Stimulated activated CD8-positive, alpha-beta memory T cell treated with anti-CD3 and anti-CD28 coated beads, Interleukin-7, amount 100 ng/mL, for 1 hour (primary cell): ENCODE data around the gene GPR149.
"Not testable (repeated sequence)": the region's sequence is repeated elsewhere in the genome, so short reads cannot be mapped to it uniquely, and the experiment has no call there.

Source experiments
- DNase-seq, 2 donors: peaks; one replicate each; pipeline ENCODE4 v3.0.0-alpha.2; 2020; ENCODE audit warnings: low read depth in 2 of 2

GPR149 gene, protein sequence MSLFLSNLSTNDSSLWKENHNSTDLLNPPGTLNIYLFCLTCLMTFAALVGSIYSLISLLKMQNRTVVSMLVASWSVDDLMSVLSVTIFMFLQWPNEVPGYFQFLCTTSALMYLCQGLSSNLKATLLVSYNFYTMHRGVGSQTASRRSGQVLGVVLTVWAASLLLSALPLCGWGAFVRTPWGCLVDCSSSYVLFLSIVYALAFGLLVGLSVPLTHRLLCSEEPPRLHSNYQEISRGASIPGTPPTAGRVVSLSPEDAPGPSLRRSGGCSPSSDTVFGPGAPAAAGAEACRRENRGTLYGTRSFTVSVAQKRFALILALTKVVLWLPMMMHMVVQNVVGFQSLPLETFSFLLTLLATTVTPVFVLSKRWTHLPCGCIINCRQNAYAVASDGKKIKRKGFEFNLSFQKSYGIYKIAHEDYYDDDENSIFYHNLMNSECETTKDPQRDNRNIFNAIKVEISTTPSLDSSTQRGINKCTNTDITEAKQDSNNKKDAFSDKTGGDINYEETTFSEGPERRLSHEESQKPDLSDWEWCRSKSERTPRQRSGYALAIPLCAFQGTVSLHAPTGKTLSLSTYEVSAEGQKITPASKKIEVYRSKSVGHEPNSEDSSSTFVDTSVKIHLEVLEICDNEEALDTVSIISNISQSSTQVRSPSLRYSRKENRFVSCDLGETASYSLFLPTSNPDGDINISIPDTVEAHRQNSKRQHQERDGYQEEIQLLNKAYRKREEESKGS

DNA sequence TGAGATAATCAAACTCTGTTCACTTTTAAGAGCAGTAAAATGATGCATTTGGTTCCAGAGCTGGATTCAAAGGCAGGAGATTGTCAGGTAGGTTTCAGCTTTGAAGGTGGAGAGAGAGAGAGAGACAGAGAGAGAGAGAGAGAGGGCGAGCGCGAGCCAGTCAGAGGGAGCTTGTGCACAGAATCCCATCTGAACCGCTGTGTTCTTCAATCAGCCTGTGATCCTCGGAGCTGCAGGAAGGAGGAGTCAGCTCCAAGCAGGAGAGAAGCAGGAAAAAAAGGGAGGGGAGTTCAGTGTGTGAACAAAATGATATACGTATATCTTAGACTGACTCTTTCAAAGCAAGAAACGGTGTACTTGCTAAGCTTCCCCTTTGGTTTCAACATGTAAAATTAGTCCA lies at the start of gene GPR149:
Gene GPR149, minus strand, starts transcription at position 177 of the 400 bp plus-strand sequence. CDS start 575 bp downstream, outside the sequence.
- no peak for DNase-seq

DNA sequence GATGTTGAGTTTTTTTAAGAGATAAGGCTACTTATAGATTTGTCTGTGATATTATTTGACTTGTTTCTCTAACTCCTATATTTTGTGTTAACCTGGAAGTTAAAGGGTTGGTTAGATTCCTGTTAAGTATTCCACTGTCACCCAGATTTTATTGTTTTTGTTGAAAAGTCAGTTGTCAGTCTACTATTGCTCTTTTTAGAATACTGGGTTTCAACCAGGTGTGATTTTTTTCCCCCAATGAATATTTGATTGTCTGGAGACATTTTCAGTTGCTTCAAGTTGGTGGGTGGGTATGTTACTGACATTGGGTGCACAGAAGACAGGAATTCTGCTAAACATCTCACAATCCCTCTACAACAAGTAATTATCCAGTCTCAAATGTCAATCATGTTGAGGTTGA lies 43.8 kb upstream of the GPR149 start:
- DNase-seq: no peak

DNA sequence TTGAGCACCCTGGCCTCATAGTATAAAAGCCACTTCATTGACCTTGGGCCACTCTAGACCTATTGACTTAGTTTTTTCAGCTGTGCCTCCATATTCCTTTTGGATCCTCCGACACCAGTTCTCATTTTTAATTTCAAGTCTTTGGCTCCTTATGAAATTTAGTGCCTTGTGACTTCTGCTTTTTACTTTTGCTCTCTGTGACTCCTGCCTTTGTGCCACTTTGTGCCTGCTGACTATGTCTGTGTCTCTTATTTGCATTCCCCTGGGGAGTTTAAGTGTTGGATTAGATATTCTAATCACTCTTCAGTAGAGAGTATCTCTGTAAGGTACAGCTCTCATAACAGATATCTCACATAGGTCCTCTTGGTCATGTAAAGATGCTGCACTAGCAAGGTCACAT lies 39.6 kb upstream of the GPR149 start:
- DNase-seq: no peak

DNA sequence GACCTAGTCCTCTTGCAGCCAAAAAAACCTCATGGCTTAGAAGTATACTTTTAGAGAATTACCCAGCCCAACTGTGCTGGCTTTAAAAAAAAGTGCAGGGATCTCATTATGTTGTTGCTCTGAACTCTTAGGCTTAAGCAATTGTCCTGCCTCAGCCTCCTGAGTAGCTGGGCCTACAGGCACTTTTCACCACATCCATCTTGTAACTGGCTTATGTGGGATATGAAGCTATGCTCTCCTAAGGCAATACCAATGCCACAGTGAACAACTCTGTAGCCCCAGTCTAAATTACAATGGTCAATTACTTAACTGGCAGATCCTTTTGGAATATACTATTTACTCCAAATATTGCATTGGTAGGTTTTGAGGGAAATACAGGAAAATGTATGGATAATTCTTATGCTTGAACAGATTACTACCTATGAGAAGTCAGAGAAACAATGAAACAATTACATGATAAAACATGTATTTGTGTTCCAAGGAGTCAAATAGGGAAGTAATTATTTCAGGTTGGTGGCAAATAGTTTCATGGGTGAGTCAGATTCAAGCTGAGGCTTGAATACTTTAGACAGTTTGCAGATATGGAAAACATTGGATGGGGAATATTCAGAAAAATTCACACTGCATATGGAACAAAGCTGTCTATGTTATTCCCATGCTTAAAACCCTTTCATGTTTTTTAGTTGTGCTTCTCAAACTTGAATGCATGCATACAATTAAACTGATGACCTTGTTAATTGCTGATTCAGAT lies 34.6 kb upstream of the GPR149 start:
- DNase-seq: no peak

DNA sequence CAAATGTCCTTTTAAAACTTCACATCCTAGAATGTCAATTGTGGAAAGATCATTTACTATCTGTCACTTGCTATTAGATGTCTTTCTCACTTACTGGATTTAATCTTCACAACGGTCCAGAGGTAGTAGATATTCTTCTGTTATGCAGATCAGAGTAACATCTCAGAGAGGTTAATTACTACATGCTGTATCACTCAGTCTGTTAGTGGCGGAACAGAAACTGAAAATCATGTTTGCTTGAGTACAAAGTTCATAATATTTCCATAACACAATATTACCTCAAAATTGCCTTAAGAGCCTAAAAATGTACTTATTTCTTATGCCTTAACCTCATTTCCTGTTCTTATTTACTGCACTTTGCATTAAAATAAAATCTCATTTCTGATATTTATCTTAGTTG lies 28.6 kb upstream of the GPR149 start:
- no peak for DNase-seq

DNA sequence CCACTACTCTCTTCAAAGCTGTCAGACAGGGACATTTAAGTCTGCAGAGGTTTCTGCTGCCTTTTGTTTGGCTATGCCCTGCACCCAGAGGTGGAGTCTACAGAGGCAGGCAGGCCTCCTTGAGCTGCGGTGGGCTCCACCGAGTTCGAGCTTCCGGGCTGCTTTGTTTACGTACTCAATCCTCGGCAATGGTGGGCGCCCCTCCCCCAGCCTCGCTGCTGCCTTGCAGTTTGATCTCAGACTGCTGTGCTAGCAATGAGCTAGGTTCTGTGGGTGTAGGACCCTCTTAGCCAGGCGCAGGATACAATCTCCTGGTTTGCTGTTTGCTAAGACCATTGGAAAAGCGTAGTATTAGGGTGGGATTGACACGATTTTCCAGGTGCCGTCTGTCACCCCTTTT lies 9.1 kb upstream of the GPR149 start:
- not testable (repeated sequence) for DNase-seq

DNA sequence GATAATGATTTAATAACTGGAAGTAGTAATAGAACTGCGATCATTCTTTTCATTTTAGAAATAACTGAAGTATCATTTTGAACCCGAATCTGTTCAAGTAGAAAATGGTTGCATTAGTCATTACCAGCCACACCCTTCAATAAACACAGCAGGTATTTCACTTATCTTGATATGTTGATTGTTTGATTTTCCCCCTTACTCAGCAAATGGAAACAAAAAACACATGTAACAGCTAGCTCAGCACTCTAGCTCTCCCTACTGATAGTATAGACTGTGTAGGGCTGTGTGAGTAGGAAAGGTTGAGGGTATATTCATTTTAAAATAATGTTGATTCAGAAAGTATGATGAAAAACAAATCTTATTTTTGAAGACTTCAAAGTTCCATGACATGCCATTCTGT lies 1.1 kb upstream of the GPR149 start:
- DNase-seq: no peak

DNA sequence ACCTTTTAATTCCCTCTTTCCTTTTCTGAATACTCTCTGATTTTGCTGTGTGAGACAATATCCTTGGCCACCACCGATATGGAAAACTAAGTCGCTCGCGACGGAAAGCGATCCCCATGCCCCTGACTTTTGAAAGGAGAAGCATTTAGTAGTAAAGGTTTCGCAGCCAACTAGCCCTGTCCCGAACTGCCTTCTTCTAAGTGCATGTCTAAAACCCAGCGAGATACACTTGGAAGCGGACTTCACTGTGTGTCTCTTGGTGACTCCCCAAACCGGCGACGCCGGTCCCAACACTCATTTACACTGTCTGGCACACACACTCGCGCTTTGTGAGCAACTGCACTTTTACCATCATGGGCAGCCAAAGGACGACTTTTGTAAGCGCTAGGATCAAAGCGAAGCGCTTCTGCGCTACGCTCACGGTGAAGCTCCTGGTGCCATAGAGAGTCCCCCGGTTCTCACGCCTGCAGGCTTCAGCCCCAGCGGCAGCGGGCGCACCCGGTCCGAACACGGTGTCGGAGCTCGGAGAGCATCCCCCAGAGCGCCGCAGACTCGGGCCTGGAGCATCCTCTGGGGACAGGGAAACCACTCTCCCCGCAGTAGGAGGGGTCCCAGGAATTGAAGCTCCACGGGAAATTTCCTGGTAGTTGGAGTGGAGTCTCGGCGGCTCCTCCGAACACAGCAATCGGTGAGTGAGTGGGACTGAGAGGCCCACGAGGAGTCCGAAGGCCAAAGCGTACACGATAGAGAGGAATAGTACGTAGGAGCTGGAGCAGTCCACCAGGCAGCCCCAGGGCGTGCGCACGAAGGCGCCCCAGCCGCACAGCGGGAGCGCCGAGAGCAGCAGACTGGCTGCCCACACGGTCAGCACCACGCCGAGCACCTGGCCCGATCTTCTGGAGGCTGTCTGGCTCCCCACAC lies 1.4 kb downstream of the GPR149 start:
- no peak for DNase-seq

DNA sequence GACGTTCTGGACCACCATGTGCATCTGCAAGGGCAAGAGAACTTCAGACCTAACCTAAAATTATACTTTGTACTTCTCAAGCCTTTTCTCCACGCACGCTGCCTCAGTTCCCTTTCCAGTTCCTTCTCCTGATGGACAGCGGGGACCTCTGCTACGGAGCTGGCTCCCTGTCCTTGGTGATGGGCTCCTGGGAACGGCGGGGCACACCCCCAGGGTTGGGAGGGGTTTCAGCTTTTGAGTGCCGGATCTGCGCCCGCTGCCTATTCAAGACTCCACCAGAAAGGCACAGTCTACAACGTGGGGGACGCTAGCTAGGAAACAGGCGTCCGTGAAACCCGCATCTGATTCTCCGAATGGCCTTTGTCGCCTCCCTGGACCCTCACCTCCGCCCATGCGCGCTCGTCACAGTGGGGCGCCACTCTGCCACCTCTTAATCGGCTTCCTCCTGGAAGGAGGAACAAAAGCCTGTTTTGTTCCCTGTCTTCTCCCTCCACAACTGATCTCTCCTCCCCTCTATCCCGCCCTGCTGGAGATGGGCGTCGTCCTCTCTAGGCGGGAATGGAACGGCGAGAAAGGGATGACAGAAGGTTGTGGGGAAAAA lies 2.2 kb downstream of the GPR149 start:
- no peak for DNase-seq

DNA sequence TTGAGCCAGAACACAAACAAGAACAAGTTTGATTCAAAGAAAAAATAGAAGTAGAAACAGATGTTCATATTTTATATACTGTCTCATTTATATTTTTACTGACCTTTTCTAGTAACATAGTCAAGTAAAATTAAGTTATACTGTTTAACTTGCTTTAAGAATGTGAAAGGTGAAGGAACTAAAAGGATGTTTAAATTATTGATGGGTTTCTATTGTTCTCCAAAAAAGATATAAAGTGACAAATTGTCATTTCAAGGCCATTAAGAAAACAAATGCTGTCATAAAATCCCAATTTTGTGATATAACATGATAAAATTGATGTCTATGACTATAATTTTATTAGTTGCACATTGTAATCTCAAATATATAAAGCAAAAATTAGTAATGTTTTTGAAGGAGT lies 7.3 kb downstream of the GPR149 start:
- DNase-seq: no peak

DNA sequence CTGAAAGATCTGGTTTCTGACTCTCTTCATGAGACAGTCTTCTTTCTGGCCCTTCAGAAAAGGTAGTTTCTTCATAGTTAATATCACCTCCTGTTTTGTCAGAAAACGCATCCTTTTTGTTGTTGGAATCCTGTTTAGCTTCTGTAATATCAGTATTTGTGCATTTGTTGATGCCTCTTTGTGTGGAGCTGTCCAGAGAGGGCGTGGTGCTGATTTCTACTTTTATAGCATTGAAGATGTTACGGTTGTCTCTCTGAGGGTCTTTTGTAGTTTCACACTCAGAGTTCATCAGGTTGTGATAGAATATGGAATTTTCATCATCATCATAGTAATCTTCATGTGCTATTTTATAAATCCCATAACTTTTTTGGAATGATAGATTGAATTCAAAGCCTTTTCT lies 8.9 kb downstream of the GPR149 start:
- no peak for DNase-seq

DNA sequence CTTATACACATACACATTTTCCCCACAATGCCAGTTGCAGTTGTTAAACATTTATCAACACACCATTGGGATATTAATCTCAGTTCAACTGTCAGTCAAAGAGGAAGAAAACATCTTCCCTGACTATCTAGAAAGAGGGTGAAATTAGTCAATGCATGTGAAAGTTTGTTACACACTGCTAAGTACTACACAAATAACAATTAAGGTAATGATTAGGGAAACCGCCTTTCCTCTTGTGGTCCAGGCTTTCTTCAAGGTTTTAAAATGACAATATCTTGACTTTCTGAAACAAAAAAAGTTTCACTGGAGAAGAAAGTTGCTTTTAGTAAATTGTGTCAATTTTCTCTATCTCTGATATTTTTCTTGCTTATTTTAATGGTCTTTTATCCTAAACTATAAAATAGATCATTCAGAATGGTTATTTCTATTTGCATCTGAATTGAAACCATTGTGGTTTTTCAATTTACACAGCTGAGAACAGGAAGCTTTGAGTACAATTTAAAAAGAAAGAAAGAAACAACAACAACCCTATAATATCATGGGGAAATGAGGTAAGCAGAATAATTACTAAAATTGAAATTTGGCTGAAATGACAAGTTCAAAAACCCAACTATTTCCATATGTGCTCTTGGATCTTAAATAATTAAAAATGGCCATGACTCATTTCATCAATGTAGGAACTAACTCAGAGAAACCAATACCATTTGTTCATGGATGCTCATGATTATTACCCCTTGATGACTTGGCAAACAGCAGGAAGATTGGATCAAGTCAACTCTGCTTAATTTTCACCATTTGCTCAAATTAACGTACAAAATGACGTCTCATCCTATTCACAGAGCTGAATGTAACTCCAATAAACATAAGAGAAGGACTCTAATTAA lies 31.7 kb downstream of the GPR149 start:
- DNase-seq: no peak

DNA sequence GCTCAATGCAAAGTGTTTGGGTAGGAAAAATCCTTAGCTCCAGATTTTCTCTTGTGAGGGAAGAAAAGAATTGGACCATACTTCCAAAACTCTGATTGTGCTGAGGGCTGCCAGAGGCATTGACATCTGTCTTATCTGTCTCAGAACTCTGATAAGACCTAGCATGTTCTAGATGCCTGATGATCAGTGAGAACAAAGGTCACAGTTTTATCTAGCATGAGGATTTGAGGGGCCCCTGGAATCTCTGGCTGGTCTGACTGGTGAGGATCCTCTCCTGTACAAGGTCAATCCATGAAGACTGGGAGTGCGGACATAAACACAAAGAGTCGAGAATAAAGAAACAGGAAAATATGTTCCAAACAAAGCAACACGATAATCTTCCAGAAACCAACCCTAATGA lies 40.1 kb downstream of the GPR149 start:
- DNase-seq: no peak

DNA sequence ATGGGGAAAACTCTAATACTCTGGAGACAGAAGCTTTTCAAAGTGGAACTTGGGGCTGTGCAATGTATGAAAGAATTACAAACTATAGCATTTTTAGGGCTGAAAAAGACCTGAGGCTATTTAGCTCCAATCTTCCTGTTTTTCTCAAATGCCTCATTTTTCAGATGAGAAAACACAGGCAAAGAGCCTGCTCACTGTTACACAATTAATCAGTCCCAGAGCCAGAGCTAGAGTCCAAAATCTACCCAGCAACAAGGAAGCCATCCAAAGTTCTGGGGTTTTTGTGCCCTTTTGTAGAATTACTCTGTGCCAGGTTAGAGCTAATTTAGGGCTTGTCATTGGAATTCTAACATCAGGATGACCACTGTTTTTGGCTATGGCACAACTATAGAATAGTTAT lies 45.5 kb downstream of the GPR149 start:
- no peak for DNase-seq

DNA sequence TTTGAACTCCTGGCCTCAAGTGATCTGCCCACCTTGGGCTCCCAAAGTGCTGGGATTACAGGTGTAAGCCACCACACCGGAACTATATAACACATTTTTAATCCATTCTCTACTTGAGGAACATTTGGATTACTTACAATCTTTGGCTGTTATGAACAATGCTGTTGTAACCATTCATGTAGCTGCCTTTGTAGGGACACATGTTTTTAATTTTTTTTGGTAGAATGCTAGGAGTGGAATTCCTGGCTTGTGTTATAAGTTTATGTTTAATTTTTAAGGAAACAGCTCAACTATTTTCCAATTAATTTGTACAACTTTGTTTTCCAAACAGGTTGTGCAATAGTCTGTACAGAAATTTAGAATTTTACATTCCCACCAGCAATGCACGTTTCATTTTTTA lies 51.7 kb downstream of the GPR149 start:
- DNase-seq: no peak

DNA sequence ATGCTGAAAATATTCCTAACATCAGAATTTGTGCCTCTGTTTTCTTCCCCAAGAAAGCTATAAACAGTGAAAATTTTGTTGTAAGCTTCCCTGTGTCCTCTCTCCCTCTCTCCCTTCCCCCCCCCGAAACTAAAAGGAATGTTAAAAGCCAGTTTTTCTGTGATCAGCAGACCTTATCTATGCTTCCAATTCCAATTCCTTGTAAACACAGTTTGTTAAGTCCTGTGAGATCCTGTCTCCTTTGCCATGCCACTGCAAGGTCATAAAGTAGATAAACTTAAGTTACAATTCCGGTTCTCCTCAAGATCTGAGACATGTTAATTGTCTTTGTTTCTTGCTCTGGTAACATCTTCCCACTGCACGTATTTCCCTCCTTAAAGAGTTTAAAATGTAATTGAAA lies 62.8 kb downstream of the GPR149 start:
- no peak for DNase-seq

DNA sequence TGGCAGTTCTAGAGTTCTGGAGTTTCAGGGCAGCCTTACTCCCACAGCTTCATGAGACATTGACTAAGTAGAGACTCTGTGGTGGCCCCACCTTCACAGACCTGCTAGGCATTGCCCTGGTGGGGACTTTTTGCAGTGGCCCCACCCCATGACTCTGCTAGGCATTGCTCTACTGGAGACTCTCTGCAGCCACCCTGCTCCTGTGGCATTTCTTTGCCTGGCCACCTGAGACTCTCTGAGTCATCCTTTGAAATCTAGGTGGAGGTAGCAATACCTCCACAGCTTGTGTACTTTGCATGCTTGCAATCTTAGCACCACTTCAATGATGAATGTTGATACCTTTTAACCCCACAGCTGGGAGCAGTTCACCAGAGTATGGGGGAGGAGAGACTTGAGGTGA lies 65.1 kb downstream of the GPR149 start:
- no peak for DNase-seq

DNA sequence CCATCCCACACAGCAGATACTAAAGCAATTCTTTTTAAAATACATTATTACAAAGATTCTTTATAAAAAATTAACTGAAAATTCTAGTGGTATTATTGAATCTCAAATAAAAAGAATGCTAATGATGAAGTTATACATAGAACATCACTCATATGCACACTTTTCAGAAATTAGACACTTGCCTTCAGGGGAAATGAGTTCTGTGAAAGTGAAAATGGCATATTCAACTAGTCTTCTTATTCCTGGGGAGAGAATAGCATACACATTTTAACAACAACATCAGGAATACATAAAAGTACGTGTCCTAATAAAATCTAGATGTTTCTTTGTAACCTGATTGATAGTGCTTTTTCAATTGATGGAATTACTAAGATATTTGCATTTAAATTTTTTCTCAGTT lies 68.9 kb downstream of the GPR149 start:
- no peak for DNase-seq

DNA sequence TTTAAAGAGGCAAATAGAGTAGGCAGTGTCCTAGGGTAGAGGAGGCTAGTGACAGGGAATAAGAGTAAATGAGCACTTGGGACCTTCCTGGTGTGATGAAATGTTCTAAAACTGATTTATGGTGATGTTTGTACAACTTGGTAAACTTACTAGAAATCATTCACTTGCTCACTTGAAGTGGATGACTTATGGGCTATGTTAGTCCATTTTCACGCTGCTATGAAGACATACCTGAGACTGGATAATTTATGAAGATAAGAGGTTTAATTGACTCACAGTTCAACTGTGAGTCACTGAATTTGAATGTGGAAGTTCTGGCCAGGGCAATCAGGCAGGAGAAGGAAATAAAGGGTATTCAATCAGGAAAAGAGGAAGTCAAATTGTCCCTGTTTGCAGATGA lies 74.0 kb downstream of the GPR149 start:
- DNase-seq: no peak

DNA sequence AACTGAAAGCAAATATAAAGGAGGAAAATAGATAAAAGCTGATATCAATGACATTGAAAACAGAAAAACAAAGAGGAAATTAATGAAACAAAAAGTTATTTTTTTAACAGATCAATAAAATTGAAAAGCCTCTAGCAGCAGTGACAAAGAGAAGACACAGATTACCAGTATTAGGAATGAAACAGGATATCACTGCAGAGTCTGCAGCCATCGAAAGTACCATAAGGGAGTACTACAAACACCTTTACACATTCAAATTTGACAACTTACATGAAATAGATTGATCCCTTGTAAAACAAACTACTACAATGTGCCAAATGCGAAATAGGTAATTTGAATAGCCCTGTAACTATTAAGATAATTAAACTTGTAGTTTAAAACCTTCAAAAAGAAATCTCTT lies 80.8 kb downstream of the GPR149 start:
- DNase-seq: no peak
